Suppressor macrophage treated with lipopolysaccharide for 4 hours (primary cell): ENCODE results near the gene RSPRY1.

Source experiments
- DNase-seq: peaks from one replicate; pipeline ENCODE4 v3.0.0-alpha.2; 2020

Gene RSPRY1

GRCh38 chr16:57225978-57226377, 39.8 kb downstream of the RSPRY1 start:
- DNase-seq, result no peak

- DNase-seq, result no peak
These were observed 40.8 kb downstream of the RSPRY1 start for GRCh38 chr16:57226701-57227621.

GRCh38 chr16:57229079-57229478, 43.0 kb downstream of the RSPRY1 start:
- no peak for DNase-seq

GRCh38 chr16:57231821-57232350, 45.8 kb downstream of the RSPRY1 start:
- no peak for DNase-seq

- DNase-seq, result no peak
These were observed 48.0 kb downstream of the RSPRY1 start for GRCh38 chr16:57233944-57234706.

- DNase-seq, result no peak
These were observed 48.6 kb downstream of the RSPRY1 start for GRCh38 chr16:57234707-57235092.

GRCh38 chr16:57235128-57236021, 49.2 kb downstream of the RSPRY1 start:
- DNase-seq, result peak; percentile 68

- no peak for DNase-seq
These were observed 49.9 kb downstream of the RSPRY1 start for GRCh38 chr16:57236022-57236350.

GRCh38 chr16:57238682-57239081, 52.6 kb downstream of the RSPRY1 start:
- no peak for DNase-seq

GRCh38 chr16:57239107-57239506, 53.0 kb downstream of the RSPRY1 start:
- DNase-seq, result peak; percentile 72

- peak; percentile 64 for DNase-seq
These were observed 54.7 kb downstream of the RSPRY1 start for GRCh38 chr16:57240851-57241250.

GRCh38 chr16:57242650-57243049, 56.5 kb downstream of the RSPRY1 start:
- no peak for DNase-seq

GRCh38 chr16:57244463-57244766, 58.3 kb downstream of the RSPRY1 start:
- DNase-seq, result no peak

- DNase-seq, result peak; percentile 99
These were observed 58.8 kb downstream of the RSPRY1 start, which contains the start of gene ARL2BP for GRCh38 chr16:57244767-57245471. ARL2BP (plus strand) TSS chr16:57245259; CDS start chr16:57245368, 109 bp downstream.

GRCh38 chr16:57245472-57246113, 59.5 kb downstream of the RSPRY1 start:
- no peak for DNase-seq

GRCh38 chr16:57251352-57251751, 65.2 kb downstream of the RSPRY1 start:
- DNase-seq, result no peak

- DNase-seq, result no peak
These were observed 66.1 kb downstream of the RSPRY1 start for GRCh38 chr16:57252148-57252721.

- DNase-seq, result no peak
These were observed 67.3 kb downstream of the RSPRY1 start for GRCh38 chr16:57253466-57253865.

GRCh38 chr16:57255686-57256415, 69.7 kb downstream of the RSPRY1 start:
- no peak for DNase-seq

- no peak for DNase-seq
These were observed 70.7 kb downstream of the RSPRY1 start for GRCh38 chr16:57256601-57257395.
